GM19452 (cell line): ENCODE measurements around the gene DOHH.

Experiments
- ATAC-seq: cut with Tn5 transposase; IDR thresholded peaks from one replicate; pipeline ENCODE4 v1.9.1; 2021; ENCODE audit not compliant: unreplicated experiment

Gene DOHH

DNA sequence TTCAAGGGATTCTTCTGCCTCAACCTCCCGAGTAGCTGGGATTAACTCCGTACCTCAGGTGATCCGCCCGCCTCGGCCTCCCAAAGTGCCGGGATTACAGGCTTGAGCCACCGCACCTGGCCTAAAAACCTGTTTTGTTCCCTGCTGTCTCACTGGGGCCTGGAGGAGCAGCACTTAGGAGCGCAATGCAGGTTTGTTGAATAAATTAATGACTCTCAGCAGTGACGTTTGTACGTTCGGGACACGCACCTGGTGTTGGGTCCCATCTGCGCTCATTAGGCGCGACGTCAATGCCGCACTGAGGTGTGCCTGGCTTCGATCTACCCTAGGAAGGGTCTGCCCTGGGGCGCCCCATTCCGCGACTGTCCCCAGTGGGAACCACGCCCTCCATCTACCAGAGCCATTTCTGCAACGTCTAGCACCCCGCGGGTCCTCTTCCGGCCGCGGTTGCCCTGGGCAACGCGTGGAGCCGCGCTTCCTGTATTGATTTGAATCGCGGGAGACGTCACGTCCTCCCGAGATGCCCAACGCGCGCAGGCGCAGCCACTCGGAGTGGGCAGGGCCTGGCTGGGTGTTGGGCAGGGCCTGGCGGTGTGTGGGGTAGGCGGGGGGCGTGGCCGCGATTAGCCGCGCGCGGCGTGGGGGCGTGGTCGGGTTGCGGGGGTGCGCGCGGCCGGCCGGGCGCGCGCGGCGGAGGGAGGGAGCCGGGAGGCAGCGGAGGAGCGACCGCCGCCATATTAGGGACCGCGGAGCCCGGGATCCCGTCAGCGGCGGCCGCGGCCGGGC is 5.3 kb upstream of the DOHH start, which contains the start of gene FZR1:
Gene FZR1, plus strand, starts transcription at position 714 of the 786 bp plus-strand sequence. CDS start 16,679 bp downstream, outside the sequence.
- ATAC-seq: peak; percentile 84

DNA sequence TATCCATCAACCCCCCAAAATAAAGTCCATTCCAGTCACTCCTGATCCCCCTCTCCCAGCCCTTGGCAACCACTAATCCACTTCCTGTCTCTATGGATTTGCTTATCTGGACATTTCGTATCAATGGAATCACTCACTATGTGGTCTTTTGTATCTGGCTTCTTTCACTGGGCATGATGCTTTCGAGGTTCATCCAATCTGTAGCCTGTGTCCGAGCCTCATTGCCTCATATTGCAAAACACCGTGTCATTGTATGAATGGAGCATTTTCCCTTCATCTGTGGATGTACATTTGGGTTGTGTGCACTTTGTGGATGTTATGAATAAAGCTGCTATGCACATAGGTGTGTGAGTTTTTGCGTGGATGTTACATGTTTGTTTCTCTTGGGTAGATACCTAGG is 4.3 kb upstream of the DOHH start:
- ATAC-seq: no peak

DNA sequence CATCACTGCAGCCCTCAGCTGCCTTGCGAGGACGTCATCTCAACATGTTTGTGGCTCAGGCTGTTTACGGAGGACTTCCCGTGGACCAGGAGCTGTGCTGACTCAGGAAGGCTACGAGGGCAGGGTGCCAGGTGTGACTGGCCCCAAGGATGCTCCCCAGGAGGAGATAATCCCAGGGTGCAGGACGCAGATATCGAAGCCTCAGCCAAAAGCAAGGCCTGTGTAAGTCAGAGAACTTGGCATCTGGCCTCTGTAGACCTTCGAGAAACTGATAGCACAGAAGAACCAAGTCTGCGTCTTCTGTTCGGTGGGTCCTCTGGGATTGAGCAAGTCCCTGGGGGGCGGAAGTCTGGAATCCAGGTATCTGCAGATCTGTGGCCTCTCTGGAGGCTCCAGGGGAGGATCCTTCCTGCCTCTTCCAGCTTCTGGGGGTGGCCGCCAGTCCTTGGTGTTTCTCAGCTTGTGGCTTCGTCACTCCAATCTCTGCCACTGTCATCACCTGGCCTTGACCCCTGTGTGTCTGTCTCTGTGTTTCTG is 2.6 kb upstream of the DOHH start:
- no peak for ATAC-seq

DNA sequence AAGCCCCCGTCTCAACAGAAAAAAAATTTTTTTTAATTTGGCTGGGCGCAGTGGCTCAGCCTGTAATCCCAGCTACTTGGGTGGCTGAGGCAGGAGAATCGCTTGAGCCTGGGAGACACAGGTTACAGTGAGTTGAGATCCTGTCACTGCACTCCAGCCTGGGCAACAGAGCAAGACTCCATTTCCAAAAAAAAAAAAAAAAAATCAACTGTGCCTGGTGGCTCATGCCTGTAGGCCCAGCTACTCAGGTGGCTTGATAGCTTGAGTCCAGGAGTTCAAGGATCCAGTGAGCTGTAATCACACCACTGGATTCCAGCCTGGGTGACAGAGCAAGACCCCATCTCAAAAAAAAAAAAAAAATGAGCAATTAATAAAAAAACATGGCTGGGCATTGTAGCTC is 1.3 kb upstream of the DOHH start:
- no peak for ATAC-seq

DNA sequence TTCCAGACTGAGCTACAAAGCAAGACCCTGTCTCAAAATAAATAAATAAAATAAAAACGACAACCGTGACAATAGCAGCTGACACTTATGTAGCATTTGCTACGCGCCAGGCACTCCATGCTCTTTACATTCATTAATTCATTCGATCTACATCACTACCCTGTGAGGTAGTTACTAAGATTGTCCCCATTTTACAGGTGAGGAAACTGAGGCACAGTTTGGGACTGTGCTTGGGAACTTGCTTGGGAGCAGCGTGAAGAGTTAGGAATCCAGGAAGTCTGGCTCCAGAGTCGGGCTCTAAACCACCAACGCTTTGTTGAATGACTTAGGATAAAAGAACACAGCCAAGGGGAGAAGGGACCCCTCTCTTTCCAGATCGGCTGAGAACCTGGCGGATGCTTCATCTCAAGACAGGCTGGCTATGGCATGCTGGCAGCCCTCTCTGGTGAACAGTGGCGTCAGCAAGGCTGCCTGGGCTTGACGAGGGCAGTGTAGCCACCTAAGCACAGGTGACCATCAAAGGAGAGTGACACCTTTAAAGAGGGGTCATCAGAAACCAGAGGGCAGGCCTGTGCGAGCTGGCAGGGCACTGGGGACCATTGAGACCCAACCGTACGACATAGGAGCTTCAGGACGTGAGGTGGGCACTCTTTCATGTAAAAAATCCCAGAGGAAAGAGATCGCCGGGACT is 591 bp downstream of the DOHH start:
- ATAC-seq: peak; percentile 23

DNA sequence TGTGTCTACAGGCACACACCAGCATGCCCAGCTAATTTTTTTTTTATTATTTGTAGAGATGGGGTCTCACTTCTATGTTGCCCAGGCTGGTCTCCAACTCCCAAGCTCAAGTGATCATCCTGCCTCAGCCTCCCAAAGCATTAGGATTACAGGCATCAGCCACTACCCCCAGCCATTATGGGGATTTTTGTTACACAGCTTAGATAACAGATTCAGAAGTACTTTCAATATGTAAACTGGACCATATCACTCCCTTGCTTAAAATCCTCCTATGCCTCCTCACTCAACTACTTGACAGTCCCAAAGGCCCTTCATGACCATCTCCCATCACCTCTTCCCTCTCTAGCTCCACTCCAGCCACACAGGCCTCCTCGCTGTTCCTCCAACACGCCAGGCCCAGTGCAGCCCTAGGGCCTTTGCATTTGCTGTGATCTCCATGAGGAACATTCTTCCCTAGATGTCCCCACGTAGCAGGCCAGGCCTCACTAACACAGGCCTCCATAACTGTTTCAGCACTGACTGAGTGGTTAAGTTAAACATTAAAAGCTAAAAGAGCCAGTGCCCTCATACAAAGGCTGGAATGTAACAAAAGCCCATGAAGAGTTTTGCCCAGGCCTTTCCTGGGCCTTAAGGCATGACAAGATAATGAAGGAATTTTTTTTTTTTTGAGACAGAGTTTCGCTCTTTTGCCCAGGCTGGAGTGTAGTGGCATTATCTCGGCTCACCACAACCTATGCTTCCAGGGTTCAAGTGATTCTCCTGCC is 2.5 kb downstream of the DOHH start:
- ATAC-seq: no peak

DNA sequence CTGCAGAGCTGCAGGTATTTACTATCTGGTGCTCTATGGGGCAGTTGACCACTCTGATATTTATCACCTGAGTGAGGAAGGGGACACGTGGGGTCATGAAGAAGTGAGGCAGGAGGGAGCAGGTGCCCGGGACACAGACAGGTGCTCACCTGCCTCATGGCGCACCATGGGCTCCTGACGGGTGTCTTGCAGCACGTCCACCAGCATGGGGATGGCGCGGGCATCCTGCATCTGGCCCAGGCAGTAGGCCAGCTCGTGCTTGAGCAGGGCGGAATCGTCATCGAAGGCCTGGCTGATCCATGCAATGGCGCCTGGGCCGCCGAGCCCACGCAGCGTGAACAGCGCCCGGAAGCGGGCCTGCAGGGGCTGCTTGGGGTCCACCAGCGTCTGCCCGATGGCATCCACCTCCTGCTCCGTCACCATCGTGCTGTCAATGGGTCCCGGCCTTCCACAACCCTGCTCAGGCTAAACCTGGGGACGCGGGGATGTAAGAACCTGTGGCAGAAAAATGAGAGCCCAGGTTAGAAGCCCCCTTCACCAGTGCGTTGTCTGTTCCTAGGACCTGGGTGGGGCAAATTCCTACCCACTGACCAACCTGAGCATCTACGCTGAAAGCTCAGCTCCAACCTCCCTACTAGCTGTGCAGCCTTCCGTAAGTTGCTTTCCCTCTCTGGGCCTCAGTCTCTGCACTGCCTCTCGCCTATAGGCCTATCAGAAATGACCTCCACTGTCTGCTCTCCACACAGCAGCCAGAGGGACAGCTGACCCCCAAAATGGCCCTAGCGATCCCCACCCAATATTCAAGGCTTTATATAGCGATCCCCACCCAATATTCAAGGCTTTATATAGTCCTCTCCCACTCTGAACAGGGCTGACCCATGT is 3.8 kb downstream of the DOHH start:
- no peak for ATAC-seq

DNA sequence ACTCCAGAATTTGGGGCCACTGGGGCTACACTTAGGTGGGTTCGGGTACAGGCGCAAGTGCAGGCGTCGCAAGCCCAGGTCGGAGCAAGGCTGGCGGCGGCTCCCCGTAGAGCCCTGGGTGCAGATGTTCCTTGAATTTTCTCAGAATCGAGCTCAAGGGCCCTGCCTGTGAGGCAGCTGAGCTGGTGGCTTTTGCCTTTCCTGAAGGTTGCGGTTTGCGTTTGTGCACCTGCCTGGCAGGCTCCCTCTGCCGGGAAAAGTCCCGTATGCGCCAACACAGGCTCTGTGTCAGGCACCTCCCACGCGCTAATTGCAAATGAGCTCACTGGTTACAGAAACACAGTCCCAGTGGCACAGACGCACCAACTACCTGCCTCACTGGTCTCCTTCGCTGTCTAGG is 5.9 kb downstream of the DOHH start:
- ATAC-seq: no peak

DNA sequence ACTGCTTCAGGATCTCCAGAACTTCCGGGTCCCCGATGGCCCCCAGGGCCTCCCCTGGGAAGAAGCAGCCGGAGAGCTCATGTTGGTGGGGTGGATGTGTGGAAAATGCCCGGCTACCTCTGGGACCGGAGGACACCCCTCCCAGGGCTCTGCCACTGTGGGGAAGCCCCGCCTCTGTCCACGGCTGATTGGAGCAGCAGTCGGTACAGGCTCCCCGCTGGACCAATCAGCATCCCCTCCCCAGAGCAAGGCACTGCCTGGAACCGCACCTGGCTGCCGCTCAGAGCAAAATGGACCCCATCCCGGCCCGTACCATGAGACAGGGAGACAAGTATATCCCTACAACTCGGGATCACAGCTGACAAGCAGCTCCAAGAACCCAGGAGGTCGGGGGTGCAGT is 6.4 kb downstream of the DOHH start:
- no peak for ATAC-seq

DNA sequence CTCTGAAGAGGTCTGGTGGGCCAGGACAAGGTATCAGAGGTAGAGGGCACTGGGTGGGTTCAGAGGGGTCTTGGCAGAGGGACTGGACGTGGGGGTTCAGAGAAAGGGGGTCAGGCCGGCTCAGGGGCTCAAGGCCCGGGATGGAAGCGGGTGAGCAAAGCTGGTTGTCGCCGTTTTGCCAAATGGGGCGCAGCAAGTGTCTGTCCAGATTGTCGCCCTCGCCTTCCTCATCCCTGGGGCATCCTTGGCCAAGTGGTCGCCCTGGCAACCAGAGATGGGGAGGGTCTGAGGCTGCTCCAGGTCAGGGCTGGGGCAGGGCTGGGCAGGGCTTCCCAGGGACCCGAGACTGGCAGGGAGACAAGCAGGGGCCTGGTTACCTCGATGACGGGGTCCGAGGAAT is 6.8 kb downstream of the DOHH start:
- ATAC-seq: no peak

DNA sequence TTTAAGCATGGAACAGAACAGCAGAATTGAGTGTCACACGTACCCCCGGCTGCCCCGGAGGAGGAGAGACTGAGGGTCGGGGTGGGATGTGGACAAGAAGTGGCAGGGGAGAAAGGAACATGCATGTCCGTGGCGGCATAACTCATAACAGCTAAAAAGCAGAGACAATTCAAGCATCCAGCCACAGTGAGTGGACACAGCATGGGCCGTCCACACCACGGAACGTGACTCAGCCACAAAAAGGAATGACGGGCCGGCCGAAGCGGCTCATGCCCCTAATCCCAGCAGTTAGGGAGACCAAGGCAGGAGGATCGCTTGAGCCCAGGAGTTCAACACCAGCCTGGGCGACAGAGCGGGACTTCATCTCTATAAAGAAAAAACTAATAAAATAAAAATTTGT is 7.6 kb downstream of the DOHH start:
- ATAC-seq: no peak

DNA sequence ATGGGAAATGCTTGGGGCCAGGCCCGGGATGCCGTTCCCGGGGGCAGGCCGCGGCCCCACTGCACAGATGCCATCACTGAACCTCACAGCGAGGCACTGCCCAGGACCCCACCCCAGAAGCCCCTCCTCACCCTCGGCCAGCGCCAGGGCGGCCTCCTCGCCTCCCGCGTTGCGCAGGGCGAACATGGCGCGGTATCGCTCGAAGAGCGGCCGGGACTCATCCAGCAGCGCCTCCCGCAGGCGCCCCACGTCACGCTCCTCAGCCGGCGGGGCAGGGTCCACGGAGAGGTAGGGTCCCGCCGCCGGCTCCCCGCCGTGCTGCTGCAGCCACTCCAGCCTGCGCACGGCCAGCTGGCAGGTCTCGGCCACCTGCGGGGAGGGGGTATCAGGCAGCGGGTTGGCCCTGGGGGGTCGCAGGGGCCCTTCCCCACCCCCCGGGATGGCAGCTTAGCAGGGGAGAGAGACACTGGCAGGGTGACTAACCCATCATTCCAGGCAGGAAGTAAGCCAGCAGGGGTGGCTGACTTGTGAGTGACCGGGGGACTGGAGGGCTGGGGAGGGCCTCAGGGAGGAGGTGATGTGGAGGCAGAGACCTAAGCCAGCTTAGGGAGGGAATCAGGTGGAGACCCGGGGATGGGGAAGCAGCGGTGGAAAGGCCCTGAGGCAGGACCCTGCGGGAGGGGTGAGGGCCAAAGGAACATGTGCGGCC is 8.2 kb downstream of the DOHH start:
- ATAC-seq: no peak

DNA sequence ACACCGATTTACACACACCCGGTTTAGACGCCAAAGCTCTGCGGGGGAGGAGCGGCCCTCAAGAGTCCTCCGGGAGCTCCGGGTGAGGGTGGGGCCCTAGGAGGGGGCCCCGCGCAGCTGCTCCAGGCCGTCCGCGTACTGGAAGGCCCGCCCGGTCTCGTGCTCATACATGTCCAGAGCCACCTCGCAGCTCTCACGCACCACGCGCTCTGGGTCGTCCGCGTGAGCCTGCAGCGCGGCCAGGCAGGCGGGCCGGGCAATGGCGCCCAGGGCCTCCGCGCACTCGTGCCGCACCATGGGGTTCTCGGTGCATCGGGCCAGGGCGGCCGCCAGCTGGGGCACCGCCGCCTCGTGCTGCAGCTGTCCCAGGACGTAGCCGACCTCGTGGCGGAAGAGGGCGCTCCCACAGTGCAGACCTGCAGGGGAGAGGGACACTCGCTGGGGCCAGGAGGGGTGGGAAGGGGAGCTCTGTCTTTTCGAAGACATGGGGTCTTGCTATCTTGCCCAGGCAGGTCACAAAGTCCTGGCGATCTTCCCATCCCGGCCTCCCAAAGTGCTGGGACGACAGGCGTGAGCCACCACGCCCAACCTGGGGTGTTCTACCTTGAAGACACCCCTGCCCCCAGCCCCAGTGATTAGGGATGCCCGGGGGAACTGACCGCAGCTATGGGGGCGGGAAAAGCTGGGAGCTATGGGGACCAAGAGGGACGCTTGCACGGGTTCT is 8.9 kb downstream of the DOHH start:
- no peak for ATAC-seq

DNA sequence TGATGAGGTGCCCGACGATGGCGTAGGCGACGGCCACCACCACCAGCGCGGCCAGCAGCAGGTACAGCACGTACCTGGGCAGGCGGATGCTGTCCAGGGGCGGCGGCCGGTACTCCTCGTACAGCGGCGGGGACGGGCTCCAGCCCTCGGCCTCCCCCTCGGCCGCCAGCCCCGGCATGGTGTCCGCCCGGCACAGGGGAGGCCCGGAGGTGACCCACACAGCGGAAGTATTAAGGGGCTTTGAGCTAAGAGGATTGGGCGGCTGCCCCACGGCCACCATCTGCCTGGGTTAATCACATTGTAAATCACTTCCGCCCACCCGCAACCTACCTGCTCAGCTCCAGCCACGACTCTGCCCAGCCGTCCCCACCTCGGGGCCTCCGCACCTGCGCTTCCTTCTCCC is 17.2 kb downstream of the DOHH start, which contains the start of gene SMIM44:
Gene SMIM44, minus strand, starts transcription at position 216 of the 403 bp plus-strand sequence. Its CDS starts 38 bp downstream, at position 178.
- ATAC-seq: no peak

DNA sequence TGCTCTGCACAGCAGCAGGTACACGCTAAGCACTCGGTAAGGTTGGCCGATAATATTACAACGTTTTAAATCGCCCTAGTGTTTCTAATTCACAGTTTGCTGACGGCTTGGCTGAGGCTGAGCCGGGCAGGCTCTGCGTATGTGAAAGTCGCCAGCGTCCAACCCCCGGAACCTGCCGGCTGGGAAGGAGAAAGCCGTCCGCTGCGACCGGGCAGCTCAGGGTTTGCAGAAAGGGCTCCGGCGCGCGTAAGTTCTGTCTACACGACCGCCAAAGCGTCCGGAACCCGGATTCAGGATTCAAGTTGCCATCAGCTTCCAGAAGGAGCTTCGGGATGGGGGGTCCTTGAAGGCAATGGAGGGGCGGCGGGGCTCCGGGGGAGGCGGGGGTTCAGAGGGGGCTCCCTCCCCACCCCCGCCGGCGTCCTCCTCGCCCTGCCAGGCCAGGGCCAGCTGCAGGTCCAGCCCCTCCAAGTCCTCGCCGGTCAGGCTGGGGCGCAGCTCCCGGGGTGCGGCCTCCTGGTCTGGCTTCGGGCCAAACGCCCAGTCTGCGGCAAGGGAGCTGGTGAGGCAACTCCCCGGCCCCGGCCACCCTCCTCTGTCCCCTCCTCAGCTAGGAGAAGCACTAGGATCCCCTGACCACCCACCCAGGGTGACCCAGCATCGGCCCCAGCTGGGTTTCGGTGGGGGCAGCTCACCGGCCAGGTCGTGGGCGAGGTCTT is 17.8 kb downstream of the DOHH start:
- ATAC-seq: no peak

DNA sequence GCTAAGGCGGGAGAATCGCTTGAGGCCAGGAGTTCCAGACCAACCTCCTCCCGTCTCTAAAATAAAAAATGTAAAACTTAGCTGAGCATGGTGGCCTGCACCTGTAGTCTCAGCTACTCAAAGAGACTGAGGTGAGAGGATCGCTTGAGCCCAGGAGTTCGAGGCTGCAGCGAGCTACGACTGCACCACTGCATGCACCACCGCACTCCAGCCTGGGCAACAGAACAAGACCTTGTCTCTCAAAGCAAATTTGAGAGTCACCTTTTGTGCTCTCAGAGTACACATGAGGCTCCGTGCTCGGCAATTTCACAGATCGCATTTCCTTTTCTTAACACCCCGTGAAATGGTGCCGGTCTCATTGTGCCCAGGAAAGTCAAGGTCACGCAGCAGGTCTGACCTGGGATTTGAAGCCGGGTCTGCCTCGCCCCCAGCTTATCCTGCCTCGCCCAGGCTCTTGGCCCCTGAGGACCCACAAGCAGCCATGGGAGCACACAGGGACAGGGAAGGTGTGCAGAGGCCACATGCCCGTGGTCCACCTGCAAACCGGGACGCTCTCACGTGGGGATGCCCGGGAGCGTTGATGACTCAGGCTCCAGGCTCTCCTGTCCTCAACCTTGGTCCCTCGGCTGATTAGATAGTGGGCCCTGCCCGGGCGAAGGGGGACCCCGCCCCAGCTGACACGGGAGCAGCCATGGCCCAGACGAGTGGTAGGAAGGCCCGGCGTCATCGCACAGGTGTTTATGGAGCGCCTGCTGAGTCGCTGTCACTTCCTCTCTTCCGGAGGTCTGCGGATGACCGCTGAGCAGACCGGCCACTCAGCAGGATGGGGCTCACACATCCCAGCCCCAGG is 19.0 kb downstream of the DOHH start:
- ATAC-seq: no peak

DNA sequence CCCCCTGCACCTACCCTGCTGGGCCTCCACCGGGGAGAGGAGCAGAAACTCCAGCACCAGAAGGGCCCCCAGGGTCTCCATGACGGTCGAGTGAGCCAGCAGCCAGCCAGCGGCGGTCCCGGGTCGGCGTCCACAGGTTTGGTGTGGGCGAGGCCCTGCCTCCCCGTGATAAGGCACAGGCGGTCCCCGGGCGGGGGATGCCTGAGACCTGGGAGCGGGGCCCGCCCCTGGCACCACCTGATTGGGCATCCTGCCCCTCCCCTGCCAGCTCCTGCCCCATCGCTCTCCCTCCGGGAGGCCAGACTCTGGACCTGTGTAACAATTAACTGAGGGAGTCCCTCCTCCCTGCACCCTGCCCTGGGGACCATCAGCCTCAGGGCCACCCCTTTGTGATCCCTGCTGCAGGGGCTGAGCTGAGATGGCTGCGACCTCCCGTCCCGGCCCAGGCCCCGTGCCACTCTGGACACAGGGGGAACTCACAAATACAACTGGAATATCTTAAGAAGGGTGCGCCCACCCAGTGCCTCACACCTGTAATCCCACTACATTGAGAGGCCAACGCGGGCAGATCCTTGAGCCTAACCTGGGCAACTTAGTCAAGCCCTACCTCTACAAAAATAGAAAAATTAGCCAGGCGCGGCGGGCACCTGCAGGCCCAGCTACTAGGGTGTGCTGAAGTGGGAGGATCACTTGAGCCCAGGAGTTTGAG is 19.9 kb downstream of the DOHH start, which contains the start of gene SMIM24:
Gene SMIM24, minus strand, starts transcription at position 143 of the 709 bp plus-strand sequence. Its CDS starts 62 bp downstream, at position 81.
- ATAC-seq: no peak
